GM19328 (cell line): ENCODE measurements around the gene EIF3CL.
"Not testable (repeated sequence)": the region's sequence is repeated elsewhere in the genome, so short reads cannot be mapped to it uniquely, and the experiment has no call there.

ENCODE experiments used
- ATAC-seq: cut with Tn5 transposase; IDR thresholded peaks from one replicate; pipeline ENCODE4 v1.9.1; 2021; ENCODE audit warnings: mild to moderate bottlenecking, moderate library complexity; ENCODE audit not compliant: unreplicated experiment

Gene EIF3CL

DNA sequence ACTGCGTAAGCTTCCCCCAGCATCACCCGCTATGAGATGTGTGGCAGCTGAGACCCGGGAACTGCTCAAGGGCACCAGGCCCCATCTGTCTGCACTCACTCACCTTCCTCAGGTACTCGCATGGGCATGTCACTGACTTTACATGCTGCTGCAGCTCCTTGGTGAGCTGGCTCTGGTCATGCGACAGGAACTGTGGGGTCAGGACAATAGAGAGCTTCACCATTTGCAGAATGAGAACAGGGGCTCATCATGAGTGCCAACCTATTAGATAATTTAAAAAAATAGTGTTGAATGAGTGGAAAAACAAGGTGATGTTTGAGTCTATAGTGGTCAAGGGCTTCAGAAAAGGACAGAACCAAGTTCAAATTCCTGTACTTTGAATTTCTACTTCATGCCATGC, 41.0 kb downstream of the EIF3CL start:
- not testable (repeated sequence) for ATAC-seq

- ATAC-seq: not testable (repeated sequence)
Measured at GRCh38 chr16:28338230-28338629, 65.4 kb downstream of the EIF3CL start.

GRCh38 chr16:28336940-28337710, 66.5 kb downstream of the EIF3CL start:
- ATAC-seq: not testable (repeated sequence)

DNA sequence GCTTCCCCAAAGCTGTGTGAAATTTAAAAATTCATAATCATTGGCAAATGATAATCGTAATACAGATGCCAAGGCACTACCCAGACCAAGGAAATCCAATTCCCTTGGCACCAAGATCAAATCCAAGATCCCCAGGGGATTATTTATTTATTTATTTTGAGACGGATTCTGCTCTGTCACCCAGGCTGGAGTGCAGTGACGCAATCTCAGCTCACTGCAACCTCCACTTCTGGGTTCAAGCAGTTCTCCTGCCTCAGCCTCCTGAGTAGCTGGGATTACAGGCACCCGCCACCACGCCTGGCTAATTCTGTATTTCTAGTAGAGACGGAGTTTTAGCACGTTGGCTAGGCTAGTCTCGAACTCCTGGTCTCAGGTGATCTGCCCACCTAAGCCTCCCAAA, 68.0 kb downstream of the EIF3CL start:
- ATAC-seq: not testable (repeated sequence)

DNA sequence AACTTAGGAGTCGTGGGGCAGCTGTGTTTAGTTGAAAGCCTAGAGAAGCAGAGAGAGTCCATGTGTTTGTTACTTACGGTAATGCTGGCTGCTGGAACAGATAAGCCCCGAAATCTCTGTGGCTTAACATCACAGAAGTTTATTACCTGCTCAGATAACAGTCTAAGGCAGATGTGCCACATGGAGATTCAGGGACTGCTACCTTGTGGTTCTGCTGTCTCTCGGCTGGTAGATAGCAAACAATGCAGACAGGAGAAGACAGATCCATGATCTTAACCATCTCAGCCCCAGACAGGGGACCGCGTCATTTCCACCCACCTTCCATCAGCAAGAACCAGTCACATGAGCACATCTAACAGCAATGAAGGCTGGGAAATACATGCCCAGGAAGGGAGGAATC, 71.0 kb downstream of the EIF3CL start:
- ATAC-seq: not testable (repeated sequence)

DNA sequence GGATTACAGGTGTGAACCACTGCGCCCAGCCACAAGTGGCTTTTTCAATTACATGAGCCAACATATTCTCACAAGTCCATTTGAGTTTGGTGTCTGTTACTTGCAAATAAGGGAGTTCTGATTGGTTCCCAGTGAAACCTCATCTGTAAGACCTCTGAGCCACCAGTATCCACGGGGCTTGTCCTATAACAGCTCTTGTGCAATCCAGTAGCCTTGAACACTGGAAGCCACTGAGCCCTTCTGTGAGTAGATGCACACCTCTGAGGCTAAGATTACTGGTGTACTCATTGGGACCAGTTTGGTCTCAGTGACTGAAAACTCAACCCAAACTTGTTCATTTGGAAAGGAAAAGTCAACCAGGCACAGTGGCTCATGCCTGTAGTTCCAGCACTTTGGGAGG, 72.7 kb downstream of the EIF3CL start:
- not testable (repeated sequence) for ATAC-seq

DNA sequence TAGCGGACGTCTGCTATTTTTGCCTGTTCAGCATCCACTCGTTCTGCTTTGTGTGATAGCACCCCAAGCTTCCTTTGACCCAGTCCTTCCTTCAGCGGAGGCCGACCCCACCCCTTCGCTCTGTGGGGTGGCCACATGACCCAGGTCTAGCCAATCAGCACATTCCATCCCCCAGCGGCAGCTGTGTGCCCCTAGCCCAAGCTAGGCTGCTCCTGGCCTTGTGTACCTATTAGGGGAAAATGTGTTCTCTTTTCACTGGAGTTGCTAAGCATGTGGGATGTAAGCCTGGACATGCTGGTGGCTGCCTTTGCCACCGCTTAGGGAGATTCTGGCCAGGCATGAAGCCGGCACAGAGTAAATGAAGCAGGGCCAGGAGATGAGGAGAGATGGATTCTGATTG, 73.4 kb downstream of the EIF3CL start:
- ATAC-seq: not testable (repeated sequence)
